ENCODE results near the gene KIAA1217.

GRCh38 chr10:24382045-24382444 is 173.1 kb downstream of the KIAA1217 start:
- TF ChIP-seq CTCF (IDR thresholded peaks at IDR 0.05; ENCODE audit: control extremely low read depth in 1 of 3, insufficient read depth in 1 of 3, low read depth in 1 of 3, low read length in 3 of 3): no peak
- no peak for TF ChIP-seq POLR2AphosphoS5 (IDR thresholded peaks at IDR 0.05; ENCODE audit: low read depth, low read length)
- TF ChIP-seq ZNF274 (IDR thresholded peaks at IDR 0.05; ENCODE audit: borderline replicate concordance, extremely low read depth, low read length): no peak

All from H1 (cell line).